ENCODE data around the gene GNPTAB.

GRCh38 chr12:101799774-101800173 is 31.0 kb downstream of the GNPTAB start:
- TF ChIP-seq CHD1 (IDR thresholded peaks at IDR 0.05; ENCODE audit: low read depth, low read length) = no peak
- no peak for TF ChIP-seq CEBPB (IDR thresholded peaks at IDR 0.05; ENCODE audit: low read depth, low read length)
- no peak for TF ChIP-seq CTCF (conservative IDR thresholded peaks at IDR 0.05; ENCODE audit: low read depth, low read length)
- no peak for TF ChIP-seq RFX5 (IDR thresholded peaks at IDR 0.05; ENCODE audit: low read depth, low read length)
- no peak for TF ChIP-seq POLR2A (IDR thresholded peaks at IDR 0.05; ENCODE audit: low read depth, low read length)
- no peak for TF ChIP-seq MAZ (IDR thresholded peaks at IDR 0.05; ENCODE audit: borderline replicate concordance, low read depth, low read length)
- TF ChIP-seq BHLHE40 (IDR thresholded peaks at IDR 0.05; ENCODE audit: low read depth, low read length) = no peak
- no peak for TF ChIP-seq FOS (IDR thresholded peaks at IDR 0.05; ENCODE audit: low read depth, low read length)
- no peak for TF ChIP-seq SMC3 (IDR thresholded peaks at IDR 0.05; ENCODE audit: low read depth, low read length)
- TF ChIP-seq MAFK (IDR thresholded peaks at IDR 0.05; ENCODE audit: low read depth, low read length) = no peak
- no peak for TF ChIP-seq RAD21 (IDR thresholded peaks at IDR 0.05; ENCODE audit: low read length)
